Dermis blood vessel endothelial cell (primary cell): ENCODE data around the gene CIRBP. TPM values are rescaled to one million over a fixed set of nuclear protein-coding genes. Genes with fewer than 3 reads are reported as not detected.

Source experiments
- DNase-seq: peaks from one replicate; pipeline ENCODE4 v3.0.0; 2010
- total RNA-seq: library from RNA; depleted of rRNA; stranded (reverse); fragments of >200 nt; gene quantifications from 2 replicates; pipeline ENCODE4 v1.2.3, GENCODE V29; 2014

Gene CIRBP
- total RNA-seq = 83.1 and 192 TPM in 2 replicates

- DNase-seq = peak; percentile 99
Measured at GRCh38 chr19:1269065-1269477, at the start of gene CIRBP. Gene CIRBP (plus strand): TSS chr19:1269332. CDS start chr19:1270934, 1,602 bp downstream.

GRCh38 chr19:1219786-1220476, 49.2 kb upstream of the CIRBP start:
- no peak for DNase-seq

GRCh38 chr19:1220477-1220930, 48.6 kb upstream of the CIRBP start:
- DNase-seq = no peak

- DNase-seq = peak; percentile 81
Measured at GRCh38 chr19:1220976-1221903, 47.9 kb upstream of the CIRBP start.

GRCh38 chr19:1221904-1222255, 47.3 kb upstream of the CIRBP start:
- DNase-seq = no peak

GRCh38 chr19:1222394-1222793, 46.7 kb upstream of the CIRBP start:
- DNase-seq = no peak

- peak; percentile 63 for DNase-seq
Measured at GRCh38 chr19:1223018-1223855, 45.9 kb upstream of the CIRBP start.

GRCh38 chr19:1224047-1224825, 44.9 kb upstream of the CIRBP start:
- no peak for DNase-seq

- no peak for DNase-seq
Measured at GRCh38 chr19:1224847-1225246, 44.3 kb upstream of the CIRBP start.

GRCh38 chr19:1225440-1226226, 43.5 kb upstream of the CIRBP start:
- DNase-seq = no peak

- DNase-seq = no peak
Measured at GRCh38 chr19:1226227-1226518, 43.0 kb upstream of the CIRBP start.

GRCh38 chr19:1226522-1227303, 42.4 kb upstream of the CIRBP start:
- DNase-seq = no peak

- DNase-seq = no peak
Measured at GRCh38 chr19:1227304-1228054, 41.7 kb upstream of the CIRBP start.

- no peak for DNase-seq
Measured at GRCh38 chr19:1228161-1228957, 40.8 kb upstream of the CIRBP start.

- no peak for DNase-seq
Measured at GRCh38 chr19:1229056-1229923, 39.8 kb upstream of the CIRBP start.

- DNase-seq = no peak
Measured at GRCh38 chr19:1229924-1230782, 39.0 kb upstream of the CIRBP start.
